ENCODE results near the gene HDAC8.
A peak's percentile ranks its signal among the peaks of the same experiment; 100 is the strongest.

Gene HDAC8

DNA sequence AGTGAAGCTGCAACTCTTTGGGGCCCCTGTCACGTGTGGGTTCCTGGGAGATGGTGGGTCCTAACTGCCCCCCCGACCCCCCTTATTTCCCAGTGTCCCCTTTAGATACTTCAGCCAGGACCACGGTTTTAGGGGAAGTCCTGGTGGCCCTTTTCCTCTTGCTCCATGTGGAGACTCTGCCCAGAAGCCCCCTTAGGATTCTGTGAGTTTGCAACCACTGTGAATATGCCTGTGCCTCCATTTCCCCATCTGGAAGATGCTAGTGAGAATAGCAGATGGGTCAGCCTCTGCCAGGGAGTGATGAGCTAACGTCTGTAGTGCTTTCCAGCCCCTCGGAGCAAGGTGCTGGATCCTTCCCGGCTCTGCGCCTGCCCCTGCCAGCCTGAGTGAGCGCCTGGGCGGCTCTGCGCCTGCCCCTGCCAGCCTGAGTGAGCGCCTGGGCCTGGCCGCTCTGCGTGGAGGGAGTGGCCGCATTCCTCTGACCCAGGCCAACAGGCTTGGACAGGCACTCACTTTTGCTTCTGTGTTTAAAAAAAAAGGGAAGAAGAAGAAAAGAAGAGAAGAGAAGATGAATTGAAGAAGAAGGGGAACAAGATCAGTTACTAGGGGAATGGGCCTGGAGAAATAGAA, 260.2 kb downstream of the HDAC8 start:
- Histone ChIP-seq H3K36me3 (replicated peaks in 1 of 2; ENCODE audit: control insufficient read depth in 2 of 2, insufficient read depth in 2 of 2, low read length in 2 of 2) (no peaks in the 10 kb centered on the region), H3K4me3 (ENCODE audit: low read length in 2 of 2) (no peak overlapping the region), H2BK5ac (ENCODE audit: low read length) (no peak overlapping the region), H2AK5ac (ENCODE audit: low read depth, low read length) (no peak overlapping the region), H3K79me1 (ENCODE audit: low read depth, low read length) (no peaks in the 10 kb centered on the region), H3K23ac (ENCODE audit: low read depth, low read length, poor library complexity) (no peak overlapping the region), H2BK15ac (ENCODE audit: low read length) (no peak overlapping the region), H2AFZ (ENCODE audit: low read length) (no peak overlapping the region), H3K4me1 (ENCODE audit: control insufficient read depth in 2 of 2, insufficient read depth in 1 of 2, low read depth in 1 of 2, low read length in 2 of 2) (peaks cover 3 to 15% of the 10 kb centered on the region in 2 donors), H4K91ac (ENCODE audit: low read depth, low read length, poor library complexity) (no peak overlapping the region), H3K9ac (ENCODE audit: low read depth, low read length, poor library complexity) (no peak overlapping the region), H3K4ac (ENCODE audit: low read length) (no peak overlapping the region), H3K18ac (ENCODE audit: low read length) (no peak overlapping the region), H3K27me3 (ENCODE audit: control insufficient read depth in 3 of 3, insufficient read depth in 3 of 3, low read depth in 1 of 3, low read length in 3 of 3) (peaks cover 3 to 44% (median 17%) of the 10 kb centered on the region in 3 experiments), H3K9me3 (replicated peaks in 1 of 2; ENCODE audit: control insufficient read depth in 2 of 2, insufficient read depth in 1 of 2, low read depth in 1 of 2, low read length in 2 of 2) (no peaks in the 10 kb centered on the region), H3K4me2 (ENCODE audit: insufficient read depth, low read length, poor library complexity, severe bottlenecking) (no peak overlapping the region), H3K27ac (replicated peaks; ENCODE audit: low read length) (no peak overlapping the region), H3K14ac (ENCODE audit: low read length) (no peak overlapping the region), H4K8ac (ENCODE audit: low read depth, low read length) (no peak overlapping the region), H2BK120ac (ENCODE audit: low read depth, low read length) (no peak overlapping the region), H2BK12ac (ENCODE audit: low read length) (no peak overlapping the region)
- WGBS, 2 donors (ENCODE audit: extremely low coverage in 2 of 2, insufficient read length in 2 of 2, insufficient replicate concordance in 1 of 2): no CpG with 5 or more reads among the region's 14 CpGs
- no peak for DNase-seq (ENCODE audit: low spot score)

DNA sequence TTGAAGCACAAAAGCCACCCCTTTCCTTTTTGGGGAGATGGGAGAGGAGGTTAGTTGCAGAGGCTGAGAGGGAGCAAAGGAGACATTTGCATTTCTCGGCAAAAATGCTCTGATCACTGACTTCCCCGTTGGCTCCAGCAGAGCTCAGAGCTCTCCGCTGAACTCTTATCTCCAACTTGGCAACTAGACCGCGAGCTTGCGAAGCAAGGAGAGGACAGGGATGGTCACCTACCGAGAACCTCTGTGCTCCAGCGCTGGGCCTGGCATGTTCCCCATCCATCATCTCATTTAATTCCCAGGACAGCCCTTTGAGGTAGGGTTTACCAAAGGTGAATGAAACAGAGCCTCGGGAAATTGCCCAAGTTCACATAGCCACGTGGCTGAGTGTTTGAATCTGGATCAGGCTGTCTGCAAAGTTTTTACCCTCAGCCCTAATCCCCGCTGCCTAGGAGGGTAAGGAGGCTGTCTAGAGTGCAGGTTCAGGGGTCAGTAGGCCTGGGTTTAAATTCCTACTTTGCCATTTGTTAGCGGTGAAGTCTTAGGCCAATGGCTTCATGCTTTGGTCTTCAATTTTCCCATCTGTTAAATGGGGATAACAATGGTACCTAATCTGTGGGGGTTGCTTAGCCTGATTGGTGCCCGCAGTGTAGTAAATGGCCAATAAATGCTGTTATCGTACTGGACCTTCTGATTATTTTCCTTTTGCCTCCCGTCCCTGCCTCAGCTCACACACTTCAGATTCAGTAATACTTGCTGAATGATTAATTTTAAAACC, 263.2 kb downstream of the HDAC8 start:
- no peak overlapping the region for H3K9ac ChIP-seq (ENCODE audit: low read depth, low read length, poor library complexity)
- no peak overlapping the region for H3K4ac ChIP-seq (ENCODE audit: low read length)
- no peak overlapping the region for H3K27ac ChIP-seq (replicated peaks; ENCODE audit: low read length)
- H2AFZ ChIP-seq (ENCODE audit: low read length): peak overlapping the region; percentile 85
- no peak overlapping the region for H4K8ac ChIP-seq (ENCODE audit: low read depth, low read length)
- no peak overlapping the region for H2BK15ac ChIP-seq (ENCODE audit: low read length)
- H3K27me3 ChIP-seq (ENCODE audit: control insufficient read depth in 3 of 3, insufficient read depth in 3 of 3, low read depth in 1 of 3, low read length in 3 of 3): peaks cover 5 to 48% (median 38%) of the 10 kb centered on the region in 3 experiments
- H3K23ac ChIP-seq (ENCODE audit: low read depth, low read length, poor library complexity): no peak overlapping the region
- no peaks in the 10 kb centered on the region for H3K9me3 ChIP-seq (replicated peaks in 1 of 2; ENCODE audit: control insufficient read depth in 2 of 2, insufficient read depth in 1 of 2, low read depth in 1 of 2, low read length in 2 of 2)
- H3K14ac ChIP-seq (ENCODE audit: low read length): no peak overlapping the region
- H3K79me1 ChIP-seq (ENCODE audit: low read depth, low read length): no peaks in the 10 kb centered on the region
- no peak overlapping the region for H2BK5ac ChIP-seq (ENCODE audit: low read length)
- DNase-seq (ENCODE audit: low spot score): no peak
- no peaks in the 10 kb centered on the region for H3K36me3 ChIP-seq (replicated peaks in 1 of 2; ENCODE audit: control insufficient read depth in 2 of 2, insufficient read depth in 2 of 2, low read length in 2 of 2)
- no peak overlapping the region for H2BK12ac ChIP-seq (ENCODE audit: low read length)
- H2BK120ac ChIP-seq (ENCODE audit: low read depth, low read length): no peak overlapping the region
- no CpG with 5 or more reads among the region's 15 CpGs for WGBS, 2 donors (ENCODE audit: extremely low coverage in 2 of 2, insufficient read length in 2 of 2, insufficient replicate concordance in 1 of 2)
- peak overlapping the region; percentile 38 to 42 for H3K4me3 ChIP-seq (ENCODE audit: low read length in 2 of 2)
- H3K18ac ChIP-seq (ENCODE audit: low read length): peak overlapping the region; percentile 7
- H4K91ac ChIP-seq (ENCODE audit: low read depth, low read length, poor library complexity): no peak overlapping the region
- peaks cover 3 to 7% of the 10 kb centered on the region in 2 donors for H3K4me1 ChIP-seq (ENCODE audit: control insufficient read depth in 2 of 2, insufficient read depth in 1 of 2, low read depth in 1 of 2, low read length in 2 of 2)
- H3K4me2 ChIP-seq (ENCODE audit: insufficient read depth, low read length, poor library complexity, severe bottlenecking): peak overlapping the region; percentile 52
- H2AK5ac ChIP-seq (ENCODE audit: low read depth, low read length): no peak overlapping the region

DNA sequence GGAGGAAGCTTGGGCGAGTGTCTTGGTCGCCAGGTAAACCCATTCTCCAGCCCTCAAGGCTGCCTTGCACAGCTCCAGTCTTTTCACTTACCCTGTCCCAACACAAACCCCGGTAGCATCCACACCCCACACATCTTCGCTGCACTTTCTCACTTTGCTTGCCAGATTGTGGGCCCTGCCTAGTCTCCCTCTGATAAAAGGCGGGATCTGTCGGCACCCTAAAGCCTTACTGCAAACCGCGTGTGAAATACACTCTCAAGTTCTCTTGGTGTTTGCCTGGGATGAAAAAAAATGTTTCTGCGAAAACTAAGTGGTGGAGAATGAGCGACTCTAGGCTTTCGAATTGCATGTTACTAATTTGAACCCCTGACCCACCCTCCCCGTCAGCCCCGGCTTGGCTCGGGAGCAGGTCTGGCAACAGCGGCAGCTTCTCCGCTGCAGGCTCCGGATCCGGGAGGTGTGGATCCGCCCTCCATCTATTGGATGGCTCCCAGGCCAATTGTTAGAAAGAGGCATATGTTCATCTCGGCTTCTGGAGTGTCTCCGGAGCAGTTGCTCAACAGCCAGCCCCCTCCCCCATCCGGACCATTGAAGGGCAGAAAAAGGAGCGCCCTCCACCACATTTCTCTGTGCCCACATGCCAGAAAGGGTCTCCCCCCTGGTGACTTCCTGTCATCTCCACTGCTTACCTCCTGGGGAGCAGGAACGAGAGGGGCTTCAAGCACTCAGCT, 263.9 kb downstream of the HDAC8 start:
- H3K9me3 ChIP-seq (replicated peaks in 1 of 2; ENCODE audit: control insufficient read depth in 2 of 2, insufficient read depth in 1 of 2, low read depth in 1 of 2, low read length in 2 of 2): no peaks in the 10 kb centered on the region
- no peak overlapping the region for H2BK5ac ChIP-seq (ENCODE audit: low read length)
- no peak overlapping the region for H2BK15ac ChIP-seq (ENCODE audit: low read length)
- H4K91ac ChIP-seq (ENCODE audit: low read depth, low read length, poor library complexity): no peak overlapping the region
- H3K36me3 ChIP-seq (replicated peaks in 1 of 2; ENCODE audit: control insufficient read depth in 2 of 2, insufficient read depth in 2 of 2, low read length in 2 of 2): no peaks in the 10 kb centered on the region
- H2BK12ac ChIP-seq (ENCODE audit: low read length): no peak overlapping the region
- H3K18ac ChIP-seq (ENCODE audit: low read length): peak overlapping the region; percentile 7
- peaks cover 3 to 7% of the 10 kb centered on the region in 2 donors for H3K4me1 ChIP-seq (ENCODE audit: control insufficient read depth in 2 of 2, insufficient read depth in 1 of 2, low read depth in 1 of 2, low read length in 2 of 2)
- no CpG with 5 or more reads among the region's 24 CpGs for WGBS, 2 donors (ENCODE audit: extremely low coverage in 2 of 2, insufficient read length in 2 of 2, insufficient replicate concordance in 1 of 2)
- peaks cover 5 to 48% (median 45%) of the 10 kb centered on the region in 3 experiments for H3K27me3 ChIP-seq (ENCODE audit: control insufficient read depth in 3 of 3, insufficient read depth in 3 of 3, low read depth in 1 of 3, low read length in 3 of 3)
- no peaks in the 10 kb centered on the region for H3K79me1 ChIP-seq (ENCODE audit: low read depth, low read length)
- no peak overlapping the region for H3K9ac ChIP-seq (ENCODE audit: low read depth, low read length, poor library complexity)
- H2BK120ac ChIP-seq (ENCODE audit: low read depth, low read length): no peak overlapping the region
- peak overlapping the region; percentile 85 for H2AFZ ChIP-seq (ENCODE audit: low read length)
- no peak overlapping the region for H3K14ac ChIP-seq (ENCODE audit: low read length)
- no peak overlapping the region for H3K27ac ChIP-seq (replicated peaks; ENCODE audit: low read length)
- H3K23ac ChIP-seq (ENCODE audit: low read depth, low read length, poor library complexity): no peak overlapping the region
- H2AK5ac ChIP-seq (ENCODE audit: low read depth, low read length): no peak overlapping the region
- peak; percentile 56 for DNase-seq (ENCODE audit: low spot score)
- no peak overlapping the region for H4K8ac ChIP-seq (ENCODE audit: low read depth, low read length)
- peak overlapping the region; percentile 52 for H3K4me2 ChIP-seq (ENCODE audit: insufficient read depth, low read length, poor library complexity, severe bottlenecking)
- no peak overlapping the region for H3K4ac ChIP-seq (ENCODE audit: low read length)
- H3K4me3 ChIP-seq (ENCODE audit: low read length in 2 of 2): peak overlapping the region; percentile 38 to 42

DNA sequence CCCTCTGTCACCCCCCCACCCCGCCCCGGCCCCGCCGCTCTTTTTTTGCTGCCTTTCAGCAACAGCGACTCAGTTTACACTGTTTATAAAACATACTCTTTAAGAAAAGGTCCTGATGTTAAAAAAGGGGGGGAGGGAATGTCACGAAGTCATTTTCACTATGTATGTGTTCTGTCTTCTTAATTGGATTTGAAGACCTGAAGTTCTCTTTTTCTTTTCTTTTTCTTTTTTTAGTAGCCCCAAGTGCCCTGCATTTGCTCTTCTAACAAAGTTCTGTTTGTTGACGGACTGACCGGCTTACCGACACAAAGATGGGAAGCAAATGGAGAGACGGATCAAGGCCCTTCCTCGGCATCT, 264.5 kb downstream of the HDAC8 start:
- H3K36me3 ChIP-seq (replicated peaks in 1 of 2; ENCODE audit: control insufficient read depth in 2 of 2, insufficient read depth in 2 of 2, low read length in 2 of 2): no peaks in the 10 kb centered on the region
- H2BK5ac ChIP-seq (ENCODE audit: low read length): no peak overlapping the region
- no peaks in the 10 kb centered on the region for H3K9me3 ChIP-seq (replicated peaks in 1 of 2; ENCODE audit: control insufficient read depth in 2 of 2, insufficient read depth in 1 of 2, low read depth in 1 of 2, low read length in 2 of 2)
- peaks cover 3 to 7% of the 10 kb centered on the region in 2 donors for H3K4me1 ChIP-seq (ENCODE audit: control insufficient read depth in 2 of 2, insufficient read depth in 1 of 2, low read depth in 1 of 2, low read length in 2 of 2)
- no peak overlapping the region for H4K8ac ChIP-seq (ENCODE audit: low read depth, low read length)
- H2BK120ac ChIP-seq (ENCODE audit: low read depth, low read length): no peak overlapping the region
- no peak overlapping the region for H3K23ac ChIP-seq (ENCODE audit: low read depth, low read length, poor library complexity)
- no peak overlapping the region for H3K14ac ChIP-seq (ENCODE audit: low read length)
- H3K18ac ChIP-seq (ENCODE audit: low read length): no peak overlapping the region
- H3K27me3 ChIP-seq (ENCODE audit: control insufficient read depth in 3 of 3, insufficient read depth in 3 of 3, low read depth in 1 of 3, low read length in 3 of 3): peaks cover 5 to 50% (median 48%) of the 10 kb centered on the region in 3 experiments
- WGBS, 2 donors (ENCODE audit: extremely low coverage in 2 of 2, insufficient read length in 2 of 2, insufficient replicate concordance in 1 of 2): no CpG with 5 or more reads among the region's 11 CpGs
- no peak for DNase-seq (ENCODE audit: low spot score)
- H3K4me3 ChIP-seq (ENCODE audit: low read length in 2 of 2): no peak overlapping the region
- H3K4me2 ChIP-seq (ENCODE audit: insufficient read depth, low read length, poor library complexity, severe bottlenecking): no peak overlapping the region
- H3K9ac ChIP-seq (ENCODE audit: low read depth, low read length, poor library complexity): no peak overlapping the region
- no peak overlapping the region for H2BK12ac ChIP-seq (ENCODE audit: low read length)
- H2AK5ac ChIP-seq (ENCODE audit: low read depth, low read length): no peak overlapping the region
- H3K27ac ChIP-seq (replicated peaks; ENCODE audit: low read length): no peak overlapping the region
- no peak overlapping the region for H3K4ac ChIP-seq (ENCODE audit: low read length)
- peak overlapping the region; percentile 70 for H2AFZ ChIP-seq (ENCODE audit: low read length)
- no peak overlapping the region for H4K91ac ChIP-seq (ENCODE audit: low read depth, low read length, poor library complexity)
- no peak overlapping the region for H2BK15ac ChIP-seq (ENCODE audit: low read length)
- H3K79me1 ChIP-seq (ENCODE audit: low read depth, low read length): no peaks in the 10 kb centered on the region
